Karpas-422 (cell line): ENCODE measurements around the gene DEGS1. TPM values are rescaled to one million over a fixed set of nuclear protein-coding genes. Genes with fewer than 3 reads are reported as not detected.

Source experiments
- DNase-seq: peaks from one replicate; pipeline ENCODE4 v3.0.0-alpha.2; 2015
- H2AFZ ChIP-seq: fragments of 200-600 bp; sonication (generic); 2 replicates; pipeline ENCODE4 v1.6.1; 2014; ENCODE audit warnings: antibody characterized with exemption, low read length, mixed read lengths
- H3K27ac ChIP-seq: fragments of 200-600 bp; sonication (generic); 2 replicates; pipeline ENCODE4 v1.5.1; 2014; ENCODE audit warnings: mild to moderate bottlenecking, low read length, moderate library complexity
- H3K27me3 ChIP-seq: fragments of 200-600 bp; sonication (generic); 2 replicates; pipeline ENCODE4 v1.6.1; 2014; ENCODE audit warnings: low read length, mixed read lengths
- H3K36me3 ChIP-seq: fragments of 200-600 bp; sonication (generic); 2 replicates; pipeline ENCODE4 v1.6.1; 2014; ENCODE audit warnings: low read length, mixed read lengths; ENCODE audit not compliant: insufficient read depth
- H3K4me1 ChIP-seq: fragments of 200-600 bp; sonication (generic); 2 replicates; pipeline ENCODE4 v1.6.1; 2014; ENCODE audit warnings: mild to moderate bottlenecking, low read length, mixed read lengths
- H3K4me2 ChIP-seq: fragments of 200-600 bp; sonication (generic); 2 replicates; pipeline ENCODE4 v1.6.1; 2014; ENCODE audit warnings: low read length, low read depth, mild to moderate bottlenecking; ENCODE audit not compliant: poor library complexity, severe bottlenecking
- H3K4me3 ChIP-seq: fragments of 200-600 bp; sonication (generic); 2 replicates; pipeline ENCODE4 v1.5.1; 2014; ENCODE audit warnings: mild to moderate bottlenecking, antibody characterized with exemption, low read length, mixed read lengths
- H3K79me2 ChIP-seq: fragments of 200-600 bp; sonication (generic); 2 replicates; pipeline ENCODE4 v1.6.1; 2014; ENCODE audit warnings: mild to moderate bottlenecking, low read length, mixed read lengths
- H3K9ac ChIP-seq: fragments of 200-600 bp; sonication (generic); 2 replicates; pipeline ENCODE4 v1.6.0; 2014; ENCODE audit warnings: low read length
- H3K9me2 ChIP-seq: fragments of 200-600 bp; sonication (generic), shearing (Covaris generic); replicated peaks from 2 replicates; pipeline ENCODE4 v1.6.0; 2014; ENCODE audit warnings: mild to moderate bottlenecking, low read length, moderate library complexity; ENCODE audit not compliant: insufficient read depth
- H3K9me3 ChIP-seq: fragments of 300-700, 200-600 bp; sonication (generic); 2 replicates; pipeline ENCODE4 v1.6.1; 2014; ENCODE audit warnings: low read length, mixed read lengths
- H4K20me1 ChIP-seq: fragments of 200-600 bp; sonication (generic); 2 replicates; pipeline ENCODE4 v1.6.1; 2014; ENCODE audit warnings: mild to moderate bottlenecking, antibody characterized with exemption, low read length, low read depth; ENCODE audit not compliant: insufficient read depth
- total RNA-seq: library from RNA; depleted of rRNA; stranded (reverse); fragments of >200 nt; shearing (Covaris generic); gene quantifications from 2 replicates; pipeline ENCODE4 v1.2.3, GENCODE V29; 2014; ENCODE audit warnings: low replicate concordance

Gene DEGS1
- total RNA-seq, 1 experiment from 2014 or later, result 36.1 TPM

DNA sequence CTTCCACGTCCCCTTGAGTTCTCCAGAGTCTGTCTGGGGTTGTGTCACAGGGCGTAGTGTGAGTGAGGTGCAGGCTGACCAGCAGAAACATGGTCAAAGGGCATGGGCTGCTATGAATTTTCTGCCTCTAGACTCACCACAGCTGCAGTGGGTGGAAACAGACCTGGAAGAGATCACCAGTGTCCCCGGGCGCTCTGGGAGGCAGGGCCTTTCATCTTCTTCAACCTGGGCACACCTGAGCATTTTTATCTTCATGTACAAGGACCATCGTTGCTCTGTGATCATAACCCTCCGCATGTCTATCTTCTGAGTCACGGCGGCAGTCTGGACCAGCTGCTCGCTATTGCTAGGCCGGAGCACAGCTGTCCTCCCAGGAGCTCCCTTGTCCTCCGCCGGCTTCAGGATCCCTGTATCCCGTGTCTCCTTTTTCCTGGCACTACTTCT, 29.6 kb downstream of the DEGS1 start:
- no peak for DNase-seq
- Histone ChIP-seq H3K9me2 (no peaks in the 10 kb centered on the region), H3K4me2 (no peak overlapping the region), H3K4me3 (no peak overlapping the region), H3K27ac (no peak overlapping the region), H2AFZ (no peak overlapping the region), H3K4me1 (peaks cover 5% of the 10 kb centered on the region; the same call in 1 of the 2 replicates), H3K79me2 (no peaks in the 10 kb centered on the region), H3K36me3 (no peaks in the 10 kb centered on the region), H3K9ac (no peak overlapping the region), H3K9me3 (no peaks in the 10 kb centered on the region), H4K20me1 (no peaks in the 10 kb centered on the region), H3K27me3 (no peaks in the 10 kb centered on the region)

DNA sequence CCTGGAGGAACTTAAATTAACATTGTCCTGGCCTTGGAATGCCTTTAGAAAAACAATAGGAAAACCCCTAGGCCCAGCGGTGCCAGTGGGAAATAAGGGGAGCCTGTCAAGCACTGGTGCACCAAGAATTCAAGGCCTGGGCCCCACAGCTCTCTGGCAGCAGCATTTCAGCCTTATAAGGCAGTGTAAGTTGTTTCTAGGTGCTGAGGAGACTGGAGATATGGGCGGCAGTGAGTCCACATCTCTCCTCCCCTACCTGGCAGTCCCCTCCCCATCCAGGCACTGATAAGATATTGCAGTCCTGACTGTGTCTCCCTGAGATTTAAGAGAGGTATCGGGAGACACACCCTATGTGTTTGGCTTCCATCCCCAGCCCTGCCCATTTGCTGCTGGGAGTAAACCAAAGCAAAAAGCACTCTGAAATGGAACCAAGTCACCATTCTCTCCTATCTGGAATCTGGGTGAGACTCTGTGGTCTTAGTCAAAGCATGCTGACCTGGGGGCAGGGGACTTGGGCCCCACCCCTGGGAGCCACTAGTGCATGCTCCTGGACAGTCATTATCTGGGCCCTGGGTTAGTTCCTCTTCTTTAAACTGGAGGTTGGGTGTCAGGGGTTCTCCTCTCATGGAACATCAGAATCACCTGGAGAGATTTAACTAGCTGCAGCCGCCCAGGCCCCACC, 30.5 kb downstream of the DEGS1 start:
- no peak overlapping the region for H3K4me3 ChIP-seq
- peaks cover 5% of the 10 kb centered on the region; the same call in 1 of the 2 replicates for H3K4me1 ChIP-seq
- H3K9me3 ChIP-seq, result no peaks in the 10 kb centered on the region
- DNase-seq, result no peak
- no peak overlapping the region for H3K4me2 ChIP-seq
- H3K27me3 ChIP-seq, result no peaks in the 10 kb centered on the region
- H2AFZ ChIP-seq, result no peak overlapping the region
- no peak overlapping the region for H3K9ac ChIP-seq
- H4K20me1 ChIP-seq, result no peaks in the 10 kb centered on the region
- no peak overlapping the region for H3K27ac ChIP-seq
- no peaks in the 10 kb centered on the region for H3K9me2 ChIP-seq
- H3K36me3 ChIP-seq, result no peaks in the 10 kb centered on the region
- H3K79me2 ChIP-seq, result no peaks in the 10 kb centered on the region

DNA sequence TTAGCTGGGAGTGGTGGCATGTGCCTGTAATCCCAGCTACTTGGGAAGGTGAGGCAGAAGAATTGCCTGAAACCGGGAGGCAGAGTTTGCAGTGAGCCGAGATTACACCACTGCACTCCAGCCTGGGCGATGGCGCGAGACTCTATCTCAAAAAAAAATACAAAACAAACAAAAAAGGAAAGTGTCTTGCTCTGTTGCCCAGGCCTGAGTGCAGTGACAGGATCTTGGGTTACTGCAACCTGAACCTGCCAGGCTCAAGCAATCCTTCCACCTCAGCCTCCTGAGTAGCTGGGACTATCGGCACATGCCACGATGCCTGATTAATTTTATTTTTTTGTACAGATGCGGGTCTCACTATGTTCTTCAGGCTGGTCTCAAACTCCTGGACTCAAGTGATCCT, 33.3 kb downstream of the DEGS1 start:
- DNase-seq, result no peak
- Histone ChIP-seq H3K9me2 (no peaks in the 10 kb centered on the region), H3K4me2 (no peak overlapping the region), H3K27me3 (no peaks in the 10 kb centered on the region), H3K36me3 (no peaks in the 10 kb centered on the region), H3K9me3 (no peaks in the 10 kb centered on the region), H3K27ac (no peak overlapping the region), H3K4me3 (no peak overlapping the region), H4K20me1 (no peaks in the 10 kb centered on the region), H3K79me2 (no peaks in the 10 kb centered on the region), H2AFZ (no peak overlapping the region), H3K4me1 (peaks cover 5% of the 10 kb centered on the region; the same call in 1 of the 2 replicates), H3K9ac (no peak overlapping the region)

DNA sequence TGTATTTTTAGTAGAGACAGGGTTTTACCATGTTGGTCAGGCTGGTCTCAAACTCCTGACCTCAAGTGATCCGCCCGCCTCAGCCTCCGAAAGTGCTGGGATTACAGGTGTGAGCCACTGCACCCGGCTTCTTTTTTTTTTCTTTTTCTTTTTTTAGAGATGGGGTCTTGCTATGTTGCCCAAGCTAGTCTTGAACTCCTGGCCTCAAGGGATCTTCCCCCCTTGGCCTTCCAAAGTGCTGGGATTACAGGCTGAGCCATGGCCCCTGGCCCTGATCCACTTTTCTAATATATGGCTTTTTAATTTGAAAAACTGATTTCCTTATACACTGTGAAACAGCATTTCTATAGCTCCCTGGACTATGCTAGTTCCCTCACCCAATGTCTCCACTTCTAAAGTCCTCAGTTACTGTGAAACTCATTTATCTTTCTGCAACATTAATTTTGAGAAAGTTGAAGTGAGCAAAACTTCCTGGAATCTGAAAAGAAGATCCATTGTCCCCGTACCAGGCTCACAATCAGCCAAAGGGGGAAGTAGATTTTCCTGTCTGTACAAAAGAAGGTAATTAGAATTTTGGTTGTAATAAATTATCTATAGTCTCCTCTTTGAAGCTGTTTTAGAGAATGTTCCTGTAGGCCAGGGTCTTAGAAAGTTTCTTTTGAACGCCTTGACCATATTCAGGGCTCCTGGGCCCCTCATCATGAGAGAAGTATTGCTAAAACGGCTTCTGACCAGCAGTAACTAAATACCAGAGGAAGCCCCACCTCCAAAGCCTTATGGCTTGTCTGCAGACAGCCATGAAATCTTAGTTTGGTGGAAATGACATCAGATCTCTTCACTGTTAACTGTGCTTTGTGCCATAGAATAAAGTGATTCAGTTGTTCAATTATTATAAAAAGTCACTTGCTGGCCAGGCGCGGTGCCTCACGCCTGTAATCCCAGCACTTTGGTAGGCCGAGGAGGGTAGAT, 34.9 kb downstream of the DEGS1 start:
- Histone ChIP-seq H2AFZ (no peak overlapping the region), H3K4me3 (no peak overlapping the region), H3K27me3 (no peaks in the 10 kb centered on the region), H3K9ac (no peak overlapping the region), H3K79me2 (no peaks in the 10 kb centered on the region), H3K4me1 (peaks cover 5% of the 10 kb centered on the region; the same call in 1 of the 2 replicates), H3K4me2 (no peak overlapping the region), H3K36me3 (no peaks in the 10 kb centered on the region), H4K20me1 (no peaks in the 10 kb centered on the region), H3K9me2 (no peaks in the 10 kb centered on the region), H3K27ac (no peak overlapping the region), H3K9me3 (no peaks in the 10 kb centered on the region)
- DNase-seq, result no peak

DNA sequence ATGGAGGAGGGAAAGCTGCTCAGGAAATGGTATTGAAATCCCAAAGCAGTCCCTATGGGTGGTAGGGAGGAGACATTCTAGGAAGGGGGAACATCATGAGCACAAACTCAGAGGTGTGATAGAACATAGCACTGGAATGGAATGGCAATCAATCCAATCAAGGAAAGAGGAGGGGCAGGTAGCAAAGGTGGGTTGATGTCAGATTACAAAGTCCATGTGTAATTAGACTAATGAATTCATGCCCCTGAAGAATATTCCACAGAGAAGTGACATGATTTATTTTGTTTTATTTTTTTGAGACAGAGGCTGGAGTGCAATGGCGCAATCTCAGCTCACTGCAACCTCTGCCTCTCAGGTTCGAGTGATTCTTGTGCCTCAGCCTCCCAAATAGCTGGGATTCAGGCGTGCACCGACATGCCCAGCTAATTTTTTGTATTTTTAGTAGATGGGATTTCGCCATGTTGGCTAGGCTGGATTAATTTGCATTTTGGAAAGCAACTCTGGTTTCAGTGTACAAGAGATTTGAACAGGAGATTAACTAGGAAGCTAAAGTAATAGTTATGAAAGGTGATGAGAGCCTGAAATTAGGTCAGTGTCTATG, 36.1 kb downstream of the DEGS1 start:
- Histone ChIP-seq H3K27me3 (no peaks in the 10 kb centered on the region), H3K9me3 (no peaks in the 10 kb centered on the region), H3K79me2 (no peaks in the 10 kb centered on the region), H2AFZ (no peak overlapping the region), H3K27ac (no peak overlapping the region), H3K4me3 (no peak overlapping the region), H3K4me2 (no peak overlapping the region), H3K4me1 (no peaks in the 10 kb centered on the region), H4K20me1 (no peaks in the 10 kb centered on the region), H3K36me3 (no peaks in the 10 kb centered on the region), H3K9ac (no peak overlapping the region), H3K9me2 (no peaks in the 10 kb centered on the region)
- no peak for DNase-seq

DNA sequence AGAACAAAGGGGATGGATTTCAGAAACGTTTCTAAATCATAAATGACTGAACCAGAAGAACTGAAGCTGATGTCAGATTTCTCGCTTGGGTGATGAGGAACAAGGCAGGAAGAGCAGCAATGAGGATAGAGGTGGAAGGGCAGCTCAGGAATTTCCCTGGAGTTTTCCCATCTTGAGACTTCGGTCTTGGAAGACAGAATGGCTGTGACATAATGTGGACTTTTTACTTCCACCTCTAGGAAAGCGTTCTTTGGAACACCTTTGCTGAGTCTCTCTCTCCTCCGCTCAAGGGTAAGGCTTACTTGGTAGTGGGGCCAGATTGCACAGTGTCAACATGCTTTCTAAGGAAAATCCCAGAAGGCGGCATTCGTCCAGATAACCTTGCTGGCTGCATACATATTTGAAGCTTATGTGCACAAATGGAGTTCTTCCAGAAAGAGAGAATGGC, 36.6 kb downstream of the DEGS1 start:
- Histone ChIP-seq H3K9me3 (no peaks in the 10 kb centered on the region), H3K9me2 (no peaks in the 10 kb centered on the region), H3K79me2 (no peaks in the 10 kb centered on the region), H2AFZ (no peak overlapping the region), H3K27ac (no peak overlapping the region), H3K4me1 (no peaks in the 10 kb centered on the region), H3K4me3 (no peak overlapping the region), H3K36me3 (no peaks in the 10 kb centered on the region), H4K20me1 (no peaks in the 10 kb centered on the region), H3K4me2 (no peak overlapping the region), H3K9ac (no peak overlapping the region), H3K27me3 (no peaks in the 10 kb centered on the region)
- DNase-seq, result no peak

DNA sequence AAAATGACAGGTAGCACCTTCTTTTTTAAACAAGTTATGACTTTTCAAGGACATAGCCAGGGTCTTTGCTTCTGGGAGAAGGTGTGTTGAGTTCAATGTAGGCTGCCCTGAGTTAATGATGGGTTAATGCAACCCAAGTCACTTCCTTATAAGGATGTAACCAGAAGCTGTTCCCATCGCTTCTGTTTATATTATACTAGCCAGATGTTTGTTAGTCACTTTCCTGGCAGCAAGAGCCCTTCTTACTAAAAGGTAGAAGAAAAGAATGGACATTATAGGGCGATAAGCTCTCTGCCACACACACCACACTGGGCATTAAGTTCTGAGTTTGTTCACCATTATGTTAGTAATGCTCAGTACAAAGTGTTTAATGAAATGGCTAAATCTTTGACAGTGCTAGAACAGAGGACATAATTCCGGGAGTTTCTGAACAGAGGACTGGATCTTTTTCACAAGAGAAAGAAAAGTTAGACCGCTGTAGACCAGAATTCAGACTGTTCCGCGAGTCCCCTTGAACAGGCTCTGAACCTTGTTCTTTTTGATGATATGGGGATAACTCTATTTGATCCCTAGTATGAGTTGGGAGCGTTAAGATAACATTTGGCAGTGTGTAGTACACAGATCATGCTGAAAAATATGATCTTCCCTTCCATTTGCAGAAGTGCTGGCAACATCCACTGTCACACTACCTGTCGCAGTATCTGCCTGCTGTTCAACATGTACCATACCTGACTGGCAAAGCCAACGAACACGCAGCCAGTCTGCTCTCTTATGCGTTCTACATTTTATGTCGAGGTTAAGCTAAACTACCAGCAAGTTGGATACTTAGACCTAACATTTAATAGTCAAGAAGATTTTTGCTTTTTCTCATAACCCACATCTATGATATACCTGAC, 41.0 kb downstream of the DEGS1 start:
- no peak overlapping the region for H3K4me3 ChIP-seq
- no peak overlapping the region for H3K4me2 ChIP-seq
- H4K20me1 ChIP-seq, result no peaks in the 10 kb centered on the region
- H3K36me3 ChIP-seq, result no peaks in the 10 kb centered on the region
- H3K4me1 ChIP-seq, result no peaks in the 10 kb centered on the region
- H3K27me3 ChIP-seq, result no peaks in the 10 kb centered on the region
- DNase-seq, result no peak
- H3K9ac ChIP-seq, result no peak overlapping the region
- no peak overlapping the region for H2AFZ ChIP-seq
- H3K9me3 ChIP-seq, result no peaks in the 10 kb centered on the region
- no peaks in the 10 kb centered on the region for H3K9me2 ChIP-seq
- H3K79me2 ChIP-seq, result no peaks in the 10 kb centered on the region
- no peak overlapping the region for H3K27ac ChIP-seq
